Astrocyte of the spinal cord (primary cell): ENCODE results near the gene ZCCHC18.

Experiments used
- DNase-seq: peaks from one replicate; pipeline ENCODE4 v3.0.0; 2011; ENCODE audit warnings: low read depth, low spot score
- H3K4me3 ChIP-seq: 2 replicates; pipeline ENCODE4 v1.5.1; 2011; ENCODE audit warnings: low read depth, mild to moderate bottlenecking, low read length, moderate library complexity
- CTCF ChIP-seq: IDR thresholded peaks from 2 replicates; pipeline ENCODE4 v1.5.1; 2012; ENCODE audit warnings: low read depth, mild to moderate bottlenecking, low read length, inconsistent platforms
- in situ Hi-C: cut with HindIII; loops from 2 replicates; pipeline ENCODE4 v1.10.0; 2017; ENCODE audit warnings: low sequenced_read_pairs

Gene ZCCHC18

DNA sequence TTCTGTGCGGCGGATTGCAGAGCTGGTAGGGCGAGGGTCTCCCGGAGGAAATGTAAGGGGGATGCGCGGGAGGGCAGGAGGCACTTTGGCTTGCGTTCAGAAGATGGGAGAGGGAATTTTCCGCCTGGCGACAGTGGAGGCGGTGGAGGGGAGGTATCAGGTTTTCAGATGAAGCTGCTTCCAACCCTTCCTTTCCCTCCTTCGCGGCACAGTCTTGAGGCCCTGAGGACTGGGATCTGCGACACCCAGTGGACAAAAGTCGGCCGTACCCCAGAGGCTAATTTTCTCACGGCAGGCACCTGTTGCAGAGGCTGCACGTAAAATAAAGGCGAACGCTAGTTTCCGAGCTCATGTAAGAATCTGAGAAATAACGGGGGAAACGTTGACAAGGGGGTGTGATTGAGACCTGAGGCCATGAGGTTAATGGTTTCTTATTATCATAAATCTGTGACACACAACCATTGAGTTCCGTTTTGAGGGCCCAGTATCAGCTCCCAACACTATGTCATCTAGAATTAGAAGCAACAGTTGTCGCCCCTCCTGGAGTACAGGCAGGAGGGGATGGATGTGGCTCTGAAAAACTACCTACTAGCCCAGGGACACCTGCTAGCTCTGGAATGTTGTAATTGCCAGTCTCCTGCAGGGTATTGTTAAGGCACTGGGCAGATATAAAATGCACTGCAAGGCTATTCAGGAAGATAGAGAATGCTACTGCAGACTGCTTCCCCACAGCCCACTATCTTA lies 1.1 kb downstream of the ZCCHC18 start:
- TF ChIP-seq CTCF: peak; percentile 57
- H3K4me3 ChIP-seq: peak overlapping the region; percentile 54
- in situ Hi-C loops: no loop called here
- peak; percentile 49 for DNase-seq

- DNase-seq: no peak
- no peak overlapping the region for H3K4me3 ChIP-seq
- in situ Hi-C loops: no loop called here
- no peak for TF ChIP-seq CTCF
These were observed 5.4 kb downstream of the ZCCHC18 start for GRCh38 chrX:104117759-104118158.

DNA sequence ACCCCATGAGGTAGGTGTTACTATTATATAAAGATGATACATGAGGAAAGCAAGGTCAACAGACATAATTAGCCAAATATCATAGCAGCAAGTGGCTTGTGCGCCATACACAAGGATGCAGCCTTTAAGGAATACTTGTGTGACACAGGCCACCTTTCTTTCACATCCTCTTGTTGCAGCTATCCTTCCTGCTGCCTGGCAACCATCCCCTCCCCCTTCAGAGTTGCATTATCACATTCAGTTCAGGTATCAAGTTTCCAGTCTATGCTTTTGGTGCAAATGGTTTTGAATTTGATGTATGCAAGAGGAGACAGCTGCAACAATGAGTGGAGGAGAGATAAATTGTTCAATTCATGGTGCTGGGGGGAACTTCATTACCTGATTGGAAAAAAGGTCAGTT lies 6.4 kb downstream of the ZCCHC18 start:
- in situ Hi-C loops: no loop called here
- no peak for TF ChIP-seq CTCF
- no peak overlapping the region for H3K4me3 ChIP-seq
- DNase-seq: no peak

DNA sequence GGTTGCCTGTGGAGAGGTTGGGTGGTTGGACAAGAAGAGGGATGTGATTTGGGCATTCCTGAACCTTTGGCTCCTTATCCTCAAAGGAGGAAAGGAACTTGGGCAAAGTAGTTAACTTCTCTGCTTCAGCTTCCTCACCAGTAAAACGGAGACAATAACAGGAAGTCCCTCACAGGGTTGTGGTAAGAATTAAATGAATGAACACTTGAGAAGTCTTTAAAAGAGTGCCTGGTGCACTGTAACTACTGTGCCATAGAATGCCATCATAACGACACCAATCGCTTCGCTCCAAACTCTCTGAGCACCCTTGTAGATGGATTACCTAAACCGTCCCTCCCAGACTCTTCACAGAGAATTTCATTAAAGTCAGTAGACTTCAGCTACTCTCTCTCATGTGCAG lies 10.5 kb downstream of the ZCCHC18 start:
- in situ Hi-C loops: no loop called here
- H3K4me3 ChIP-seq: no peak overlapping the region
- TF ChIP-seq CTCF: no peak
- no peak for DNase-seq

DNA sequence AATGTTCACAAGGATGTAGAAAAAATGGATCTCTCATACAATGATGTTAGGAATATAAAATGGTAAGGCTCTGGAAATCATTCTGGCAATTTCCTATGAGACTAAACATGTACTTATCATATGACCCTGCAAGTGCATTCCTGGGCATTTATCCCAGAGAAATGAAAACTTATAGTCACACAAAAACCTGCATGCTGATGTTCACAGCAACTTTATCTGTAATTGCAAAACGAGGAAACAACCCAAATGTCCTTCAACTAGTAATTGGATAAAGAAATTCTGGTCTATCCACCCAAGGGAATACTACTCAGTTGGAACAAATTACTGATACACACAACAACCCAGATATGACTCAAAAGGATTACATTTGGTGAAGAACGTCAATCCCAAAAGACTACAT lies 14.5 kb downstream of the ZCCHC18 start:
- TF ChIP-seq CTCF: no peak
- no peak overlapping the region for H3K4me3 ChIP-seq
- no peak for DNase-seq
- in situ Hi-C loops: no loop called here

- TF ChIP-seq CTCF: no peak
- in situ Hi-C loops: no loop called here
These were observed 18.5 kb downstream of the ZCCHC18 start for GRCh38 chrX:104130808-104131207.

More at GRCh38 chrX:104130808-104131207, 18.5 kb downstream of the ZCCHC18 start:
- no peak overlapping the region for H3K4me3 ChIP-seq
- no peak for DNase-seq
